Ascending aorta (tissue), 2 donors: ENCODE data around the gene EYA3. TPM values are rescaled to one million over a fixed set of nuclear protein-coding genes. Genes with fewer than 3 reads are reported as not detected.

ENCODE experiments used
- DNase-seq, 2 donors: peaks; one replicate each; pipeline ENCODE4 v3.0.0-alpha.2; 2019; ENCODE audit warnings: low spot score in 2 of 2
- H3K27ac ChIP-seq, 2 donors: fragments of 200-600 bp; sonication (generic); one replicate each; pipeline ENCODE4 v1.5.1; 2016 to 2017; ENCODE audit warnings: mild to moderate bottlenecking in 1 of 2
- H3K27me3 ChIP-seq: fragments of 200-600 bp; sonication (generic); one replicate; pipeline ENCODE4 v1.5.1; 2017
- H3K36me3 ChIP-seq, 2 donors: fragments of 200-600 bp; sonication (generic); one replicate each; pipeline ENCODE4 v1.5.1; 2016
- H3K4me1 ChIP-seq, 2 donors: fragments of 200-600 bp; sonication (generic); one replicate each; pipeline ENCODE4 v1.5.1; 2016 to 2017; ENCODE audit warnings: mild to moderate bottlenecking in 1 of 2
- H3K4me3 ChIP-seq, 2 donors: fragments of 200-600 bp; sonication (generic); one replicate each; pipeline ENCODE4 v1.5.1; 2016 to 2017; ENCODE audit warnings: mild to moderate bottlenecking in 1 of 2
- H3K9me3 ChIP-seq, 2 donors: fragments of 200-600 bp; sonication (generic); one replicate each; pipeline ENCODE4 v1.5.1; 2016
- CTCF ChIP-seq, 3 experiments: fragments of 200-600 bp in 2 of 3; fragments of 450-650 bp in 1 of 3; sonication (generic) in 2 of 3; IDR thresholded peaks; one replicate each; pipeline ENCODE4 v1.5.1; 2016 to 2019; ENCODE audit warnings: antibody characterized with exemption in 3 of 3, mild to moderate bottlenecking in 1 of 3, moderate library complexity in 1 of 3
- intact Hi-C: fragments of 100-400 bp; cut with DNase I; formaldehyde crosslinking; loops from one replicate; pipeline ENCODE4 v1.15.1; 2023
- total RNA-seq: library from RNA; depleted of rRNA; stranded (reverse); fragments of >200 nt; gene quantifications from one replicate; pipeline ENCODE4 v1.1.0, GENCODE V29; 2016

The EYA3 gene
- total RNA-seq, 1 donor from 2014 or later, result 52.6 TPM

- no peak for TF ChIP-seq CTCF (IDR thresholded peaks at IDR 0.05)
- intact Hi-C loops, result no loop called here
- Histone ChIP-seq H3K27me3 (no peaks in the 10 kb centered on the region), H3K4me3 (no peak overlapping the region), H3K36me3 (no peaks in the 10 kb centered on the region), H3K27ac (no peak overlapping the region), H3K4me1 (no peaks in the 10 kb centered on the region), H3K9me3 (no peaks in the 10 kb centered on the region)
- DNase-seq, result no peak
Measured at GRCh38 chr1:27936370-27936769, 152.0 kb downstream of the EYA3 start.

DNA sequence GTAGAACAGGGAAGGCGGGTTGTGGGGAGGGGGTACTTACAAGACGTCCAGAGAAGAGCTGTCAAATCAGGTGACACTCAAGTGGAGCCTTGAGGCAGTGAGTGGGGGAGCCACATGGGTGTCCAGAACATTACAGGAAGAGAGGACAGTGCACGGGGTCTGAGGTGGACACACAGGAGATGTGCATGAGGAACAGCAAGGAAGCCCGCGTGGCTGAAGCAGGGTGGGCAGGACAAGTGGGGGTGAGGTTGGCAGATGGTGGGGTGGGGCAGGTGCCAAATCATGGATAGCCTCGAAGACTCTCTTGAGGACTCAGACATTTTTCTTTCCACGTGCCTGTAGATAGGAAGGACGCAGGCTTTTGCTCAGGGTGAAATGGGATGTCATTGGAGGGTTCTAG, 152.7 kb downstream of the EYA3 start:
- Histone ChIP-seq H3K4me3 (no peak overlapping the region), H3K4me1 (no peaks in the 10 kb centered on the region), H3K36me3 (no peaks in the 10 kb centered on the region), H3K9me3 (no peaks in the 10 kb centered on the region), H3K27ac (no peak overlapping the region), H3K27me3 (no peaks in the 10 kb centered on the region)
- DNase-seq, result no peak
- intact Hi-C loops, result no loop called here
- no peak for TF ChIP-seq CTCF (IDR thresholded peaks at IDR 0.05)

DNA sequence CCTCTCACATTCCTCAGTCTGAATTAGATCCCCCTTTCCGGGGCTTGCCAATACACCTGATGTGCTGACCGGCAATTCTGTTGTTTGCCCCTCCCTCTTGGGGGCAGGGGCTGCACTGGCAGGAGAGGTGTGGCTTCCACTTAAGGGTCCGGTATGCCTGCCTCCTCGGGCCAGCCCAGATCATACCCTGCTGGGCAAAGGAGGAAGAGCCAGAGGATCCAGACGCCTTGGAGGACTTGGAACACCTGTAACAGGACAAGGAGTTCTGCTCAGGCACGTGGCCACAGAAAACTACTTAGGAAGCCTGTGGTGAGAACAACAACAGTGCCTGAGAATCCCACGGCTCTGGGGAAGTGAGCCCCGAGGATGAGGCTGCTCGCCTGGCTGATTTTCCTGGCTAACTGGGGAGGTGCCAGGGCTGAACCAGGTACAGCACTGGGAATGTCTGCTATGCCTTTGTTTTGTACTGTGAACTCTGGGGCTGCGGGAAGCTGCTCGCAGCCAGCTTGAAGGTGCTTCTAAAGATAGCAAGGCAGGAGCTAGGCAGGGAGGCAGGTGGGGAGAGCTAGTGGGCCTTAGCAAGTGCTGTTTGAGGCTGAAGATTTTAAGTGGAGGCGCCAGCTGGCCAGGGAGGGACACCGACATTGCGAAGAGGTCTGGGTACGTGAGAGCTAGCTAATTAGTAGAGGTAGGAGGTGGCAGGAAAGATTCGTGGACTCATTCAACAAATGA, 153.4 kb downstream of the EYA3 start, which contains the start of gene SMPDL3B:
SMPDL3B (plus strand) TSS at position 183 of the 732 bp plus-strand sequence; CDS start at position 367, 184 bp downstream.
- no peak for DNase-seq

DNA sequence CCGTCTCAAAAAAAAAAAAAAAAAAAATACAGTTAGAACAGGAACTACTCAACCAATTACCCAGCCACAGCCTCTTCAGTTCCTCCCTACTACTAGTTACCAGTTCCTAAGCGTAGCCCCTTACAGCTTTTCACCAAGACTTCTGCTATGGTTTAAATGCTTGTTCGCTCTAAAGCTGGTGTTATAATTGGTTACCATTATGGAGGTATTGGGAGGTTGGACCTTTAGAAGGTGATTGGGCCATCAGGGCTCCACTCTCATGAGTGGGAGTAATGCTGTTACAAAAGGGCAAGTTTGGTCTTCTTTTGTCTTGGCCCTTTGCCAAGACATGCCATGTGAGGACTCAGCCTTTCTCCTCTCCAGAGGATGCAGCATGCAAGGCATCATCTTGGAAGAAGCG, 156.7 kb downstream of the EYA3 start:
- H3K4me3 ChIP-seq, result no peak overlapping the region
- no peaks in the 10 kb centered on the region for H3K4me1 ChIP-seq
- intact Hi-C loops, result no loop called here
- no peaks in the 10 kb centered on the region for H3K36me3 ChIP-seq
- TF ChIP-seq CTCF (IDR thresholded peaks at IDR 0.05), result no peak
- H3K27ac ChIP-seq, result no peak overlapping the region
- H3K27me3 ChIP-seq, result no peaks in the 10 kb centered on the region
- no peaks in the 10 kb centered on the region for H3K9me3 ChIP-seq
- DNase-seq, result no peak

More for the DNA sequence above, 153.4 kb downstream of the EYA3 start, which contains the start of gene SMPDL3B:
- intact Hi-C loops, result no loop called here
- Histone ChIP-seq H3K9me3 (no peaks in the 10 kb centered on the region), H3K36me3 (no peaks in the 10 kb centered on the region), H3K27me3 (no peaks in the 10 kb centered on the region), H3K4me1 (no peaks in the 10 kb centered on the region), H3K27ac (no peak within 1 kb of the TSS), H3K4me3 (peak within 1 kb of the TSS in 1 of 2 donors; percentile 11)
- TF ChIP-seq CTCF (IDR thresholded peaks at IDR 0.05), result no peak

DNA sequence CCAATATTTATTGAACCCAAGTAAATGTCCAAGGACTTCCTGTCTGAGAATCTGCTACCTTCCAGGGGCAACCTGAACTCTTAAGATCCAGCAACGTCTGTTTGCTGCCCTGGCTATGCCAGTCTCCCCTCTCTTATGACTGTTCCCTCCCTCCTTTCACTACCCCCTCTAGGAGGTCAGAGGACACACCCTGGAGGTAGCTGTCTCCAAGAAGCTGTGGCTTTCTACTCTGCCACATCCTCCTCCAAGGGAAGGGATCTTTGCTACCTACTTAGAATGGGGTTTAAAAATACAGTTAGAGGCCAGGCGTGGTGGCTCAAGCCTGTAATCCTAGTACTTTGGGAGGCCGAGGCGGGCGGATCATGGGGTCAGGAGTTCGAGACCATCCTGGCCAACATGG, 157.2 kb downstream of the EYA3 start:
- H3K27me3 ChIP-seq, result no peaks in the 10 kb centered on the region
- no peaks in the 10 kb centered on the region for H3K9me3 ChIP-seq
- no peak overlapping the region for H3K27ac ChIP-seq
- TF ChIP-seq CTCF (IDR thresholded peaks at IDR 0.05), result no peak
- H3K4me1 ChIP-seq, result no peaks in the 10 kb centered on the region
- H3K4me3 ChIP-seq, result no peak overlapping the region
- DNase-seq, result no peak
- intact Hi-C loops, result no loop called here
- H3K36me3 ChIP-seq, result no peaks in the 10 kb centered on the region
